RWPE2 (cell line): ENCODE data around the gene METTL16.

Source experiments
- ATAC-seq: fragments of 200-7000 bp; cut with Tn5 transposase; 3 replicates; pipeline ENCODE4 v1.9.1; 2021; ENCODE audit warnings: low read depth
- DNase-seq: peaks from one replicate; pipeline ENCODE4 v3.0.0-alpha.2; 2020; ENCODE audit warnings: low spot score
- H3K27ac ChIP-seq: fragments of 450-650 bp; 2 replicates; pipeline ENCODE4 v1.5.1; 2017; ENCODE audit warnings: mild to moderate bottlenecking; ENCODE audit not compliant: poor library complexity, severe bottlenecking
- H3K27me3 ChIP-seq: fragments of 250-450 bp; sonication (Bioruptor Pico); 2 replicates; pipeline ENCODE4 v1.5.1; 2021; ENCODE audit warnings: mild to moderate bottlenecking, moderate library complexity; ENCODE audit not compliant: insufficient read depth, poor library complexity, severe bottlenecking
- H3K36me3 ChIP-seq: fragments of 250-450 bp; sonication (Bioruptor Pico); 2 replicates; pipeline ENCODE4 v1.5.1; 2020; ENCODE audit warnings: low read depth, mild to moderate bottlenecking, moderate library complexity
- H3K4me1 ChIP-seq: fragments of 250-450 bp; sonication (Bioruptor Pico); 2 replicates; pipeline ENCODE4 v1.5.1; 2021; ENCODE audit warnings: mild to moderate bottlenecking, moderate library complexity; ENCODE audit not compliant: insufficient read depth, poor library complexity, severe bottlenecking
- H3K4me3 ChIP-seq: fragments of 250-450 bp; sonication (Bioruptor Pico); 2 replicates; pipeline ENCODE4 v1.5.1; 2021; ENCODE audit warnings: mild to moderate bottlenecking, moderate library complexity; ENCODE audit not compliant: severe bottlenecking
- H3K9me3 ChIP-seq: fragments of 250-450 bp; sonication (Bioruptor Pico); 2 replicates; pipeline ENCODE4 v1.5.1; 2021; ENCODE audit warnings: mild to moderate bottlenecking, moderate library complexity; ENCODE audit not compliant: severe bottlenecking
- CTCF ChIP-seq: fragments of 450-650 bp; IDR thresholded peaks from one replicate; pipeline ENCODE4 v1.5.1; 2017; ENCODE audit warnings: mild to moderate bottlenecking, moderate library complexity; ENCODE audit not compliant: poor library complexity, severe bottlenecking

Gene METTL16

GRCh38 chr17:2398182-2398581 is 113.5 kb downstream of the METTL16 start:
- DNase-seq (no peak), ATAC-seq (no peak)
- Histone ChIP-seq H3K36me3 (no peaks in the 10 kb centered on the region), H3K4me1 (peaks cover 10% of the 10 kb centered on the region), H3K9me3 (no peaks in the 10 kb centered on the region), H3K27ac (peak overlapping the region; percentile 94), H3K27me3 (no peaks in the 10 kb centered on the region), H3K4me3 (no peak overlapping the region)
- TF ChIP-seq CTCF, result no peak

GRCh38 chr17:2397247-2398171 is 114.2 kb downstream of the METTL16 start:
- no peaks in the 10 kb centered on the region for H3K36me3 ChIP-seq
- no peak for TF ChIP-seq CTCF
- H3K4me1 ChIP-seq, result peaks cover 10% of the 10 kb centered on the region
- peak overlapping the region; percentile 94 for H3K27ac ChIP-seq
- H3K27me3 ChIP-seq, result no peaks in the 10 kb centered on the region
- DNase-seq (no peak), ATAC-seq (no peak)
- H3K4me3 ChIP-seq, result no peak overlapping the region
- H3K9me3 ChIP-seq, result no peaks in the 10 kb centered on the region

- Histone ChIP-seq H3K27me3 (no peaks in the 10 kb centered on the region), H3K9me3 (no peaks in the 10 kb centered on the region), H3K36me3 (no peaks in the 10 kb centered on the region), H3K27ac (peak overlapping the region; percentile 94), H3K4me1 (peaks cover 15% of the 10 kb centered on the region), H3K4me3 (peak overlapping the region; percentile 20)
- DNase-seq (peak; percentile 96), ATAC-seq (peak; percentile 50)
- no peak for TF ChIP-seq CTCF
Observed at GRCh38 chr17:2396568-2397246, 115.0 kb downstream of the METTL16 start.

GRCh38 chr17:2396192-2396567 is 115.5 kb downstream of the METTL16 start:
- no peaks in the 10 kb centered on the region for H3K9me3 ChIP-seq
- peak overlapping the region; percentile 20 for H3K4me3 ChIP-seq
- no peaks in the 10 kb centered on the region for H3K36me3 ChIP-seq
- ATAC-seq (no peak), DNase-seq (no peak)
- peak overlapping the region; percentile 94 for H3K27ac ChIP-seq
- TF ChIP-seq CTCF, result no peak
- no peaks in the 10 kb centered on the region for H3K27me3 ChIP-seq
- peaks cover 16% of the 10 kb centered on the region for H3K4me1 ChIP-seq
